NCI-H1417 treated with DMSO at 0.1 percent for 48 hours (cell line): ENCODE results near the gene SLC8A1.

Experiments used
- DNase-seq: peaks from one replicate; lab custom pipeline; 2025; lab: John Stamatoyannopoulos, UW

The SLC8A1 gene

DNA sequence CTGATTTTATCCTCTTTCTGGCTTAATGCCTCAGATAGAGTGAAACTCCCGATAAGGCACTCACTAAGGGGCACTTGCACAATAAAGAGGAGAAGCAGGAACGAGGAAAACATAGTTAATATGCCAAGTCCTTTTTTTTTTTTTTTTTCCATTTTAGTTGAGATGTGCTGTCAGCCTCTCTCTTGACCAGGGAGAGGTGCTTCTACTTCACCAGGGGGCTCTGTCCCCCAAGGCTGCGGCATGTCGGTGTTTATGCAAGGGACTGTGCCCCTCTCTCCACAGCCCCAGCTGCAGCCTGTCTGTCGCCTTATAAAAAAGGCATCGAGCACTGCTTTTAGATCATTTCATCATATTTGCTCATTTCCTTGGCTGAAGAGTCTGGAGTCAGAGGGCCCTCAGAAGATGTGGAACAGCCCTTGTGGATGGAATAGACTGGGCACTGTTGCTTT lies 178.1 kb downstream of the SLC8A1 start:
- no peak for DNase-seq

DNA sequence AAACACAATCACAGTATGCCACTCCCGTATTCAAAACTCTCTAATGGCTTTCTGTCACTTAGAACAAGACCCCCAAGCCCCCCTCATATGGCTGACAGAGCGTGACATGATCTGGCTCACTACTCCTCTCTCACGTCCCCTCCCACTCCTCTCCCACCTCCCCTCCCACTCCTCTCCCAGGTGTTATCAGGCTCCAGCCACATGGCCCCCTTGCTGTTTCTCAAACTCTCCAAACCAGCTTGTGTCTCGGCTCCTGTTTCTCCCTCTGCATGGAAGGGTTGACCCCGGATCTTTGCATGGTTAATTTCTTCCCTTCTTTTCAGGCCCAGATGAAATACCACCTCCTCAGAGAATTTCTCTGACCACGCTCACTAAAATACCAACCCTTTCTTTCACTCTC lies 180.8 kb downstream of the SLC8A1 start:
- no peak for DNase-seq

DNA sequence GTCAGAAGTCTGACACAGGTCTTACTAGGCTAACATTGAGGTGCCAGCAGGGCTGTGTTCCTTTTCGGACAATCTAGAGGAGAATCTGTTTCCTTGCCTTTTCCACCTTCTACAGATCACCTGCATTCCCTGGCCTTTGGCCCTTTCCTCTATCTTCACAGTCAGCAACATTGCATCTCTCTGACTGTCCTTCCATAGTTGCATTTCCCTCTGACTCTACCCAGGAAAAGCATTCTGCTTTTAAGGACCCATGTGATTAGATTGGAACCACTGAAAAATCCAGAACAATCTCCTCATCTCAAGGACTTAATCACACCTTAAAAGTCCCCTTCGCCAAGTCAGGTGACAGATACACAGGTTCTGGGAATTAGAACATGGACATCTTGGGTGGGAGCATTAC lies 181.5 kb downstream of the SLC8A1 start:
- no peak for DNase-seq

DNA sequence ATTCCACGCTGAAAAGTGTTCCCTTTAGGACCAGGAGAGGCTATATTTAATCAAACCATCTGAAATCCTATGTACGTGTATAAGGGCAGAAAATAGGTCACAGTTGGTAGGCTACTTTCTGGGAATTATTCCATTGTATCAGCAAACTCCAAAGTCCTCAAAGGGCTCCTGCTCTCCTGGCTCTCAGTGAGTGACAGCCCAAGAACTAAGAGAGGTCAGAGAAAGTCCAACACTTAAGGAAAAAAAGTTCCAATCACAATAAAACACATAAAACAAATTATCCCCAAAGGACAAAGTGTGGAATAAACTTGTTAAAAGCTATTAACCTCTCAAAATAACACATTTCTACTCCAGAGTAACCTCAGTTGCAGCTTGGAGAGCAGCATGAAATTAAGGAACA lies 183.3 kb downstream of the SLC8A1 start:
- no peak for DNase-seq

DNA sequence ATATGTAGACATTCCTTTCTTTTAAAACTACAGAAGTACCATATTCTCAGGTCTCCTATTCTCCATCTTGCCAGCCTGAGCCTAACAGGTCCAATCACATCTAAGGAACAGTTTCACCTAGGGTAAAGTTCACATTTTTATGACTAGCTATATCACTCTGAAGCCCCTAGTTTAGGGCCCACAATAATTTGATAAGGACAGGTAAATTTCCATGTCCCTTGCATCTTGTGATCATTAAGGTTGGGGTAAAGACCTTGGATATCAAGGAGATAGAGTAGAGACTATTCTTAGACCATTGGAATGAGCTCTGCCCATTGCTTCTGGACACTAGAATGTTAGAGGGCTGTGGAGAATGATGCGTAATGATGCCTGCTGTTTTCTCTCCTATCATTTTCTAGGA lies 185.7 kb downstream of the SLC8A1 start:
- DNase-seq: no peak

DNA sequence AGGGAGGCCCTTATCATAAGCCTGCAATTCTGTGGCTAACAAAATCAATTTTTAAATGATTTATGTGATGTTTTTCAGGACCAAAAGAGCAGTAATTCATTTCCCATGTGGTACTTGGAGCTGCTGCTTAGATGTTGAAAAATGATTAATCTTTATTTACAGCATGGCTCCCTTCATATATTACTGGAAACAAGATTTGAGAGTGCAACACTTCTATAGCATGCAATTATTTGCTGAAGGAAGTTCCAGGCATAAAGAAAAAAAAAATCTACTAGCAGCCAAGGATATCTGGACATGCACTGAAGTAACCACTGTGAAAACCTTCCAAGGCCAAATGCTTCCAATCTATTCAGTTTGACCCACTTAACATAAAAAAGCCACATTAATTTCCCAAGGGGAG lies 186.3 kb downstream of the SLC8A1 start:
- DNase-seq: no peak

DNA sequence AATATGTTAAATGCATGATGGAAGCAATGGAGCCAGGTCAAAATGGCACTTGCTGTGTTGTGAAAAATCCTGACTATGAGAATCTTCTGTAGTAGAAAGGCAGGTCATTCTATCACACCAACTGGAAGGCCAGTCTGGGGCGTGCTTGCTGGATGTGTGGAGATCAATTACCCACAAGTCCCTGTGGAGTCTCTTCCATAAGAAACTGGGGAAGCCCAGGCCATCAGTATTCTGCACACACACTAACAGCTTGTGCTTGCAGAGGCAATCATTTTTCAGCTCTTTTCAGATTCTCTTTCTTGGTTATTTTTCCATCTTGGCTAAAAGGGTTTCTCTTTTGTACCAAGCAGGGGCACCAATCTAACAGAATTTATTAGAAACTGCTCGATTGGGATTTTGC lies 190.8 kb downstream of the SLC8A1 start:
- DNase-seq: no peak

DNA sequence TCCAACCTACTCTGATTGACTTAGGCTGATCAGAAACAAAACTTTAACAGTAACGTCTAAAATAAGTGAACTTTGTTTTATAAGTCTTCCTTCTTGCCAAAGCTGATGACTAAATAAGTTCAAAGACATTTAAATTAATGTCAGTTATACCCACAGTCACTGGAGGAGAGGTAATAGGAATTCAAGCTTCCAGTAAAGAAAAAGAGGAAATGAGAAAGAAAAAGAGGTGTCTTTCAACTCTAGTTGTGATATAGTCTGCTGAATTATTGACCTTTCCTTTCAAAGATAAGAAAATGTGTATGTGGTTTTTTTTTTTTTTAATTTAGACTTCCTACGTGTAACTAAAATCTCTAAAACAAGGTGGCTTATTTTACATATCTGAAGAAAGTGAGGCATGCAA lies 191.5 kb downstream of the SLC8A1 start:
- no peak for DNase-seq

DNA sequence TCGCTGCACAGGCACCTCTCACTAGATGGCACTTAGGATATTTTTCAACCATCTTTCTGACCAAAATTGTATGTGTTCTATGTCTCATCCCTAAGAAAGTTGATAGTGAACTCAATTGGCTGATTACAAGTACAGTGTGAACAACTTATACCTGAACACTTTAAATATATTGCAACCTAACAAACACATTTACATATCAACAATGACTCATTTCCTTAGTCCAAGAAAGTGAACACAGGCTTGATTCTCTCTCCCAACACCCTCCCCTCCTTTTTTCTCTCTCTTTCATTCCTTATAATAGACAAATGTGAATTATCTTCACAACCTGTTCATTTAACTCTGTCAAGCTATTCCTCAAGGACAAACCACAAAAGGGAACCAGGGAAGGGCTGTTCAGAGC lies 192.0 kb downstream of the SLC8A1 start:
- no peak for DNase-seq

DNA sequence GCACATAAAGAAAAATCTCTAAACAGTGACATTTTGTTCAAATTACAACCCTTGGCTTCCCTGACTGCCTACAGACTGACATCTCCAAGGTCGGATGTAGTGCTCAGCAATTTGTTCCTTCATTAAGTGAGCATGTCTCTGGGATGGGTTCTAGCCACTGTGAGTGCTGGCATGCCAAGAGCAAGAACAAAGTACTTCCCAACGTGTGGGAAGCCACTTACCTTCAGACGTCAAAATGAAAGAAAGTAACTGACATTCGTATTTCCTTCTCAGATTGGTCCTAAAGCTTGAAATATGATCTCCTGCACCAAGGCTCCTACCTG lies 193.8 kb downstream of the SLC8A1 start:
- no peak for DNase-seq

DNA sequence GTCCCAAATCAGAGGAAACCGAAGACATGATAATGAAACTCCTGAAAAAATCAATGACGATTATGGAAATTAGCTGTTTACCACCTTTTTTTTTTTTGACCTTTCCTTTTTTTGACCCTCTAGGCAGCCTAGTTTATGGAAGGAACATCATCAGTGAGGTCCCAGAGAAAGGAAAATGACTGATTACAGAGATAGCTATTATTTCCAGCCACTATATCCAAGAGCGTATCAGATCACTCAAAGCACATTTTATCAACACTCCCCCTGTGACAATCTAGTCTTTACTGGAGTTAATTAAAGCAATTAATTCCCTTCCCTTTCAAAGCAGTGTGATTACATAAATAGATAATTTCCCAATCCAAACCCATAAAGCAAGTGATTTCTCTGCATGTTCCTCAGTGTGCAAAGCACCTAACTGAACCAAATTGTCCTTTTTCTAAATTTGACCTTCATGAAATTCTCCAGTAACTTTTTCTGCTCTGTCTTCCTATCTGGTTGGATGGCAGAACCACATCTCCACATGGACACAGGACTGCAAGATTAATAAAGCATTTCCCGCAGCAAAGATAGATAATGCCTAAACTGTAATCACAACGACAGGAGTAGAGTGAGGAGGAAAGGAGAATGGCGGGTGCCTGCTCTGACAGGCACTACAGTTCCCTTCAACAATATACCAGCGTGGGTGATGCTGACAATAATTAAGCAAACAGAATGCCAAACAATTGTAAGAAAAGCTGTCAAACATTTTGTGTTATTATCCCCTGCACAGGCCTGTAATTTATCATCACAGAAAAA lies 194.4 kb downstream of the SLC8A1 start:
- no peak for DNase-seq

DNA sequence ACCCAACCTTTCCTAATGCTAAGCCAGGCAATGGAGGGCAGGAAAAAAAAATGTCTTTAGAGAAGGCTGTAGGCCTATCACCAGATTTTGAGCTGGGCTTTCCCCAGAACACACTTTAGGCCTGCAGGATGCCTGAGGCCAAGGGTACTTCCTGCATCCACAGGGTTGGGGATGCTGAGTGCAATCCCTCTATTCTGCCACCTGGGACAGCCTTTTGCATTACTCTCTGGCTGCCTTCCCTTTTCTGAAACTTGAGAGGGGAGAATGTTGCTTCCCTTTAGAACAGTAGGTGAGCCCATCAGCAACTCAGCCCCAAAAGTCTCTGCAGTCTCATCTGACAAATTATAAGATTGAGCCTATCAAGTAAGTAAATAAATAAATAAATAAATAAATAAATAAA lies 195.2 kb downstream of the SLC8A1 start:
- DNase-seq: no peak

DNA sequence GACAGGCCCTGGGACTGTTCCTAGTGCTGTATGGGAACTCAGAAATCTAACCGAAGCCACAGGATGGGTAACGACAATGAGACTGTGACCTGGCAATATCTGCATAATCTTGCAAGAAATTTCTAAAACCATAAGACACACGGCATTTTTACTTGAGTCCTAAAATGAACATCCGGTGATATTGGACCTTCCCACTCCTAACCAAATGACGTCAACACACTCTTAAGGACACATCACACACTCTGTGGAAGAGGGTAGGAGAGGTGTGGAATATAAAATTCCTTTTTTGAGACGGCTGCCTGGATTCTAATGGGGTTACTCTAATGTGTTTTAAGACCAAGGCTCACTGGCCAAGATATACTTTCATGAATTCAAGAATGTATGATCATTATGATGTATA lies 195.9 kb downstream of the SLC8A1 start:
- DNase-seq: no peak

DNA sequence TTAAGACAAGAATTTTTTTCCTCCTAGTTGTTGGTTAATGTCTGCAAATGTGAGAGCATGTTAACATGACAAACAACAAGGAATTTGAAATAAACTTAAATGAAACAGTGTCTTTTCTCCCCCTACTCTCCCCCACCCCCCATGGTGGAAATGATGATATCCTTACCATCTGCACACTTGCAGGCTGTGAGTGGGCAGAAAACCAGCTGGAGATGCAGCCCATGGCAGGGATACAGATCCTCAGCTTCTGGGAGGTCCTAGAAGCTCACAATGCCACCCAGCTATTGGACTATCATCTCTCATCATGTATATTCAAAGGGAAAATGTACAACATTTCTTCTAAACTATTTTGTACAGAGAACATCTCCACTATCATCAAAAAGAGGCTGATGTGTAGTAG lies 196.8 kb downstream of the SLC8A1 start:
- DNase-seq: no peak

DNA sequence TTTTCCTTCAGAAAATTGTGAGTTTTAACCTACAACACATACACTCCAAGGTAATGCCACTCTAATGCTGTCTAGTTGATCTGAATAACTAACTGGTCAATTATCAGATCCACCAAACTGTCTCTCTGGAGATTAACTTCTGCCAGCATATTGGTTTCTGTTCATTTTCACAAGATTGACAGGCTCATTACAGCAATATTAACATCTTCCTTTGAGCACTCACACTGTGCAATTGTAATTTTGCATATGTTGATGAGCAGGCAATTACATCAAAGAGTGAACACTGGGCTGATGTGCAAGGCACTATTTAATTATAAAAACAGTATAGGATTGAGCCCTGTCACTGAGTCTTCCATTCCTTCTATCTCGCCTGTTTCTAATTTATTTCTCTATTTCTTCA lies 197.3 kb downstream of the SLC8A1 start:
- no peak for DNase-seq

DNA sequence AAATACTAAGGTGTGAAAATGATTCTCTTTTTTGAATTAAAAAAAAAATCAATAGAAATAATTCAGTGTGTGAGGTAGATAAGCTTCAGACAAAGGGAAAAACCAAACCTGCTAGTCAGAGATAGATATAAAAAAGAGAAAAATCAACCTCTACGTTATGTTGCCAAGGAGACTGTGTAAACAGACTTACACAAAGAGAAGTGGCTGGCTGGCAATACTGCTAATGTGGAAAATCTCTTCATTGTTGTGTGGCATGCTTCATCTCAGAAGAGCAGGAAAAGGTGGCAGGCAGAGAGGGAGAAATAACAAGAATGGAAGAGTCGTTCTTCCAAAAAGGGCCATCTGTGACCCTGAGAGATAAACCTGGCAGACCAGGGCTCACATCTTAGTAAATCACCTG lies 200.8 kb downstream of the SLC8A1 start:
- DNase-seq: peak; percentile 92

DNA sequence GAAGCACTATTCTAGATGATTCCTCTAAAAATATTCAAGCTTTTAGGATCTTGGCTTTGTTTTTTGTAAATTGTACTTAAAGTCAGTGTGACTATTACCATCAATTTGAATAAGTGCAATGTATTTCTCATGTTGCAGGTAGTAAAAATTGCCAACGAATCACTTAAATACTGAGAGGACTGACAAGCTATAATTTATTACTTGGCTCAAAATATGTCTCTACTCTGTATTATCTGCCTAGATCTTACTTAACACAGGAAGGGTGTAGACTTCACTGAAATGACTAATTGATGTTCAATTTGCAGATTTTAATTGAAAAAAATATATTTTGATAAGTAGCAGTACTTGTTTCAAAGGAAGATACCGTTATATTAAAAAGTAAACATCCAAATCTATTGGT lies 202.3 kb downstream of the SLC8A1 start:
- no peak for DNase-seq

DNA sequence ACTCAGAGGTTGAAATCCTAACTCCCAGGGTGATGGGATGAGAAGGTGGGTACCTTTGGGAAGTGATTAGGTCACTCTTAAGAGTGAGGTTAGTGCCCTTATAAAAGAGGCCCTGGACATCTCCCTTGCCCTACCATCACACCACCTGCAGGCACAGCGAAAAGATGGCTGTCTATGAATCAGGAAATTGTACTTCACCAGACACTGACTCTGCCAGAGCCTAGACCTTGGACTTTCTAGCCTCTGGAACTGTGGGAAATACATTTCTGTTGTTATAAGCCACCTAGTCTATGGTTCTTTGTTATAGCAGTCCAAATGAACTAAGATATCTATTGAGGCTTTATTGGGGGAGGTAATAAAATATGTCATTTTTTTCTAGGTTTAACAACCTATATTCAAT lies 203.6 kb downstream of the SLC8A1 start:
- DNase-seq: no peak

DNA sequence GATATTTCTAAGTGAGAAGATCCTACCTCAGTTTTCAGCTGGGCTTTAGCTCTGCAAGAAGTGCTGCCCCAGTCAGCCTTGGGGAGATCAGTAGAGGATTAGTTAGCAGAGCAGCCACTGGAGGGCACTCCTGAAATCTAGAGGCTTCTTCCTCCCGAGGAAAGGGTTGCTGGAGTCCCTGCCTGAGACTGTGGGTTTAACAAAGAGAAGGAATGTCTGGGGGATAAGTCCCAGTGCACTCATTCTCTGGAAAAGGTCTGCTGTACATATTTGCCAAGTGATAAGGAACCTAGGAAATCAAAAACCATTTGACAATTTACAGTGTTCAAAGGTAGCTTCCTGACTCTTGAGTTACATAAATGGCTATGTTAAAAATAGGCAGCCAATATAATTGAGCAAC lies 207.2 kb downstream of the SLC8A1 start:
- no peak for DNase-seq

DNA sequence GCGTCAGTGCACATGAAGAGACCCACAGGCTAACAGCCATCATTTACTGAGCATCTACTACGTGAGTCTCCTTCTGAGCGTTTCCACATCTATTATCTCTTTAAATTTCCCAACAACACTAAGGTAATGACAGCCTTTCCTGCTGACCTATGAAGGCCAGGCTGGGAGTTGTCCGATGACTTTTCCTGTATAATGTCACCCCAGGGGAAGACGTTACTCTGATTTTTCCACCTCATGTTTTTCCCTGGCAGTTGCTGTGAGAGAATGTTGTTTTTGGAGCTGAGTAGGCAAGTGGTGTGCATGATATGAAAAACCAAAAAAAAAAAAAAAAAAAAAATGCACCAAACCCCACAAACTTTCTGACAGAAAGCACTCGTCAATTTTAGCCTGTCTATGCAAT lies 207.6 kb downstream of the SLC8A1 start:
- no peak for DNase-seq

DNA sequence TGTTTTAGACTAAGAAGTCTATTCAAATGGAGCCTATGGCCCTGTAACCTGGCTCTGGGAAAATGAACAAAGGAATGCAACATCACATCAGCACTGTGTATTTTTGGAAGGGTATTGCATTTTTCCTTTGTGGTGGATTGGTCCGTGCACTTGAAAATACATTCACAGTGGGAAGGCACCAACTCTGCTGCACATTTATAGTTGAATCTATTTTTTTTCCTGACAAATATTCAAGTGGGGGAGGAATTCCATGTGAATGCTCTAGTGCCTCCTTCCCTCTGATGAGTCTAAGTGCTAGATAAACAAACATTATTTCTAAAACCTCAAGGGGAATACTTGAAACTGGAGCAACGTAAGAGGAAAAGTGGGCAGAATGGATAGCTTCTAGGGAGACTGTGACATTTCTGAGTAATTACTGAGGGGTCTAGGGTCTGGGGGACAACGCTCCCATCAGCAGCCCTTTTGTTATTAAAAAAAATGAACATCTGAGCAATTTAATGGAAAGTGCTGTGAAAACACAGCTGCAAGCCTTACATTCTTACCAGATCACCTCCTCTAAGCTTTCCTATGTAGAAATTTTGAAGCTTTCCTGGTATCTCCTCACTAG lies 208.2 kb downstream of the SLC8A1 start:
- DNase-seq: peak; percentile 60

DNA sequence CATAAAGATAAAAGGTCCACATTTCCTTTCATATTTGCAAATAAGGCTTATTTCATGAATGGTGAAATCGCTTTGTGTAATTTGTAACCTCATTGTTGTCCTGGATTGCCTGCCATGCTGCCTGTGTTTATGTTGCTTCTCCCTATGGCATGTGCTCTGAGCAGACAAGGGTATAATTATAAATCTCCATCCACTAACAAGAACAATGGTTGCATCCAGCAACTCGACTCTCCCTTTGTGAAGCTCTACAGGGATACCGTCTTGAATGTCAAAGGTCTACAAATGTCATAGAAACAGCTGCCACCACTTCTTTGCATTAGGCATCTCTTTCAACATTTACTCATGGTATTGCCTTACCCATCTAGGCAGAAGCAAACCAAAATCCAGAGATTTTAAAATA lies 209.6 kb downstream of the SLC8A1 start:
- DNase-seq: peak; percentile 93

DNA sequence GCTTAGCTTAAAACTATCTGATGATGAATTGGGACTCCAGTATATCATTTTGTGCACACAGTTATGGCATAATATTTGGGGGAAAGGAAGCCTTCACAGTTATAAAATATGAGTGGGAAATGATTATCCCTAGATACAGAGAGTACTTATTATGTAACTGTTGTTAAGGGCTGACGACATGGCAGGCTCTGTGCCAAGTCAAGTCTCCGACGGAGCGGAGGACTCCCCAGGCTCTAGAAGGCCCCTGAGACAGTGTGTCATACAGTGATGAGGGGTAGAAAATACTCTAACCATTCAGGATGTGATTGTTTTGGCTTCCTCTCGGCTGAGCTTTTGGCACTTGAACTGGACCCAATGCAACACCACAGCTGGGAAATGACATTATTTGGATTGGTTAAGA lies 211.8 kb downstream of the SLC8A1 start:
- no peak for DNase-seq
